BE2C (cell line): ENCODE measurements around the gene OR2F1.

Experiments
- DNase-seq: peaks from one replicate; pipeline ENCODE4 v3.0.0-alpha.2; 2020
- H3K27me3 ChIP-seq: fragments of 250-450 bp; sonication (Bioruptor Pico); 2 replicates; pipeline ENCODE4 v1.5.1; 2020; ENCODE audit warnings: mild to moderate bottlenecking
- H3K36me3 ChIP-seq: fragments of 250-450 bp; sonication (Bioruptor Pico); 2 replicates; pipeline ENCODE4 v1.5.1; 2020; ENCODE audit warnings: mild to moderate bottlenecking
- H3K4me1 ChIP-seq: fragments of 250-450 bp; sonication (Bioruptor Pico); 2 replicates; pipeline ENCODE4 v1.5.1; 2020
- H3K4me3 ChIP-seq: 2 replicates; pipeline ENCODE4 v1.5.1; 2011; ENCODE audit warnings: low read depth, low read length
- H3K9me3 ChIP-seq: fragments of 250-450 bp; sonication (Bioruptor Pico); 2 replicates; pipeline ENCODE4 v1.5.1; 2020
- CTCF ChIP-seq: IDR thresholded peaks from 2 replicates; pipeline ENCODE4 v1.5.1; 2012; ENCODE audit warnings: mild to moderate bottlenecking, low read depth, low read length

The OR2F1 gene

GRCh38 chr7:143978585-143978984 lies 23.9 kb downstream of the OR2F1 start:
- DNase-seq = no peak
- Histone ChIP-seq H3K36me3 (no peaks in the 10 kb centered on the region), H3K4me3 (no peak overlapping the region), H3K9me3 (no peaks in the 10 kb centered on the region), H3K27me3 (no peaks in the 10 kb centered on the region), H3K4me1 (no peaks in the 10 kb centered on the region)
- TF ChIP-seq CTCF = no peak

GRCh38 chr7:143979359-143979758 lies 24.7 kb downstream of the OR2F1 start:
- DNase-seq = no peak
- H3K36me3 ChIP-seq = no peaks in the 10 kb centered on the region
- H3K4me3 ChIP-seq = no peak overlapping the region

GRCh38 chr7:143979998-143980397 lies 25.4 kb downstream of the OR2F1 start:
- H3K4me3 ChIP-seq = no peak overlapping the region
- H3K4me1 ChIP-seq = no peaks in the 10 kb centered on the region
- DNase-seq = no peak
- TF ChIP-seq CTCF = no peak
- no peaks in the 10 kb centered on the region for H3K9me3 ChIP-seq
- no peaks in the 10 kb centered on the region for H3K27me3 ChIP-seq
- H3K36me3 ChIP-seq = no peaks in the 10 kb centered on the region

More at GRCh38 chr7:143979359-143979758, 24.7 kb downstream of the OR2F1 start:
- no peaks in the 10 kb centered on the region for H3K9me3 ChIP-seq
- TF ChIP-seq CTCF = no peak
- H3K27me3 ChIP-seq = no peaks in the 10 kb centered on the region
- H3K4me1 ChIP-seq = no peaks in the 10 kb centered on the region

GRCh38 chr7:143980746-143981510 lies 26.3 kb downstream of the OR2F1 start:
- TF ChIP-seq CTCF = no peak

GRCh38 chr7:143983960-143984359 lies 29.3 kb downstream of the OR2F1 start:
- no peak overlapping the region for H3K4me3 ChIP-seq
- DNase-seq = no peak
- H3K9me3 ChIP-seq = no peaks in the 10 kb centered on the region
- H3K4me1 ChIP-seq = no peaks in the 10 kb centered on the region
- H3K36me3 ChIP-seq = no peaks in the 10 kb centered on the region
- no peaks in the 10 kb centered on the region for H3K27me3 ChIP-seq
- no peak for TF ChIP-seq CTCF

More at GRCh38 chr7:143980746-143981510, 26.3 kb downstream of the OR2F1 start:
- no peak overlapping the region for H3K4me3 ChIP-seq
- no peaks in the 10 kb centered on the region for H3K27me3 ChIP-seq
- H3K36me3 ChIP-seq = no peaks in the 10 kb centered on the region
- no peak for DNase-seq
- H3K4me1 ChIP-seq = no peaks in the 10 kb centered on the region
- H3K9me3 ChIP-seq = no peaks in the 10 kb centered on the region

GRCh38 chr7:143987513-143987912 lies 32.9 kb downstream of the OR2F1 start:
- Histone ChIP-seq H3K9me3 (no peaks in the 10 kb centered on the region), H3K4me1 (no peaks in the 10 kb centered on the region), H3K4me3 (no peak overlapping the region), H3K27me3 (no peaks in the 10 kb centered on the region), H3K36me3 (no peaks in the 10 kb centered on the region)
- TF ChIP-seq CTCF = no peak
- no peak for DNase-seq
